H1 (cell line): ENCODE results near the gene FHAD1. TPM values are rescaled to one million over a fixed set of nuclear protein-coding genes. Genes with fewer than 3 reads are reported as not detected.

ENCODE experiments used
- CHD2 ChIP-seq: IDR thresholded peaks from 2 replicates; pipeline ENCODE4 v1.6.1; 2012; ENCODE audit warnings: low read length, improper control_type of control experiment
- JUND ChIP-seq: IDR thresholded peaks from 2 replicates; pipeline ENCODE4 v1.6.1; 2011; ENCODE audit warnings: mild to moderate bottlenecking, improper control_type of control experiment, low read length
- KDM1A ChIP-seq: fragments of 200-600, 300-600 bp; sonication (generic); IDR thresholded peaks from 2 replicates; pipeline ENCODE4 v1.7.1; 2016; ENCODE audit warnings: mild to moderate bottlenecking, low read length, borderline replicate concordance
- KDM4A ChIP-seq: IDR thresholded peaks from one replicate; pipeline ENCODE4 v1.7.1; 2012; ENCODE audit warnings: low read depth, mild to moderate bottlenecking, moderate library complexity, low read length, inconsistent platforms; ENCODE audit not compliant: severe bottlenecking
- TBP ChIP-seq: IDR thresholded peaks from 2 replicates; pipeline ENCODE4 v1.6.1; 2011; ENCODE audit warnings: low read depth, low read length, improper control_type of control experiment
- TCF12 ChIP-seq: IDR thresholded peaks from 2 replicates; pipeline ENCODE4 v1.6.1; 2011; ENCODE audit warnings: low read depth, mild to moderate bottlenecking, low read length
- polyA plus RNA-seq, 7 experiments: library from polyadenylated mRNA; depleted of rRNA in 3 of 7; stranded (reverse) in 5 of 7; unstranded in 2 of 7; fragments of >200 nt in 5 of 7; fragments of 200-250 nt in 2 of 7; gene quantifications; 1 replicate in 5 of 7; 2 replicates in 1 of 7; 4 replicates in 1 of 7; pipeline versions ENCODE4 v1.2.1 to v1.2.3, GENCODE V29; 2011 to 2013; ENCODE audit warnings: missing spikeins in 2 of 7, mixed read lengths in 2 of 7
- total RNA-seq: library from RNA; stranded (reverse); fragmentation: NEBNext Ultra II Directional; extraction: Animal tissue kit (Norgen Biotek cat#: 25700); gene quantifications from 2 replicates; pipeline ENCODE4 v1.2.1, GENCODE V29; 2021
- TF ChIP-seq, protein P1 (sequence below): IDR thresholded peaks from 2 replicates; pipeline ENCODE4 v1.6.1; 2012; ENCODE audit warnings: low read length, inconsistent platforms
- TF ChIP-seq, protein P2 (sequence below): fragments of 300-600 bp; sonication (generic); IDR thresholded peaks from 2 replicates; pipeline ENCODE4 v1.7.1; 2012; ENCODE audit warnings: low read length, moderate library complexity, mild to moderate bottlenecking, inconsistent platforms; ENCODE audit not compliant: insufficient replicate concordance

FHAD1 gene
- total and polyA plus RNA-seq, 2 of the 8 experiments (the other 6 are each of a cell fraction or from before 2014, with no cell fraction given): 0.39 to 0.69 TPM

DNA sequence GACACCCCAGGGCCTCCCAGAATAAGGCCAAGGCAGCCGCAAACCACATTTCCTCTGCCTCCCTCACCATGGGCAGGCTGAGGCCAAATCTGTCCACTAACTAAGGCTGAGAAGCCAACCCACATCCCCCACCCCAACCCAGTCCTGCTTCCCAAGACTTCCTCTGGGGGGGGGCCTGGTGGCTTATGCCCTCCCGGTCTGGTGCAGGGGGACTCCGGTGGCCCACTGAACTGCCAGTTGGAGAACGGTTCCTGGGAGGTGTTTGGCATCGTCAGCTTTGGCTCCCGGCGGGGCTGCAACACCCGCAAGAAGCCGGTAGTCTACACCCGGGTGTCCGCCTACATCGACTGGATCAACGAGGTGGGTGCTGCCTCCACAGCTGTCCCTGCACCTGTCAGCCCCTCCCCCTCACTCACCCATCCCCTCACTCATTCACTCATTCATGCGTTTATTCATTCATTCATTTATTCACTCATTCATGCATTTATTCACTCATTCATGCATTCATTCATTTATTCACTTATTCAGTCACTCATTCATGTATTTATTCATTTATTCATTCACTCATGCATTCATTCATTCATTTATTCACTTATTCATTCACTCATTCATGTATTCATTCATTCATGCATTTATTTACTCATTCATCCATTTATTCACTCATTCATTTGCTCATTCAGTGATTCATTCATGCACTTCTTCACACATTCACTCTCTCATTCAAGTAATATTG lies 198.5 kb downstream of the FHAD1 start (continued):
- no peak for TF ChIP-seq KDM1A
- no peak for TF ChIP-seq JUND
- TF ChIP-seq, protein P1, sequence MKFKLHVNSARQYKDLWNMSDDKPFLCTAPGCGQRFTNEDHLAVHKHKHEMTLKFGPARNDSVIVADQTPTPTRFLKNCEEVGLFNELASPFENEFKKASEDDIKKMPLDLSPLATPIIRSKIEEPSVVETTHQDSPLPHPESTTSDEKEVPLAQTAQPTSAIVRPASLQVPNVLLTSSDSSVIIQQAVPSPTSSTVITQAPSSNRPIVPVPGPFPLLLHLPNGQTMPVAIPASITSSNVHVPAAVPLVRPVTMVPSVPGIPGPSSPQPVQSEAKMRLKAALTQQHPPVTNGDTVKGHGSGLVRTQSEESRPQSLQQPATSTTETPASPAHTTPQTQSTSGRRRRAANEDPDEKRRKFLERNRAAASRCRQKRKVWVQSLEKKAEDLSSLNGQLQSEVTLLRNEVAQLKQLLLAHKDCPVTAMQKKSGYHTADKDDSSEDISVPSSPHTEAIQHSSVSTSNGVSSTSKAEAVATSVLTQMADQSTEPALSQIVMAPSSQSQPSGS: no peak
- no peak for TF ChIP-seq TCF12
- TF ChIP-seq TBP: no peak
- TF ChIP-seq CHD2: no peak
- no peak for TF ChIP-seq KDM4A
- TF ChIP-seq, protein P2, sequence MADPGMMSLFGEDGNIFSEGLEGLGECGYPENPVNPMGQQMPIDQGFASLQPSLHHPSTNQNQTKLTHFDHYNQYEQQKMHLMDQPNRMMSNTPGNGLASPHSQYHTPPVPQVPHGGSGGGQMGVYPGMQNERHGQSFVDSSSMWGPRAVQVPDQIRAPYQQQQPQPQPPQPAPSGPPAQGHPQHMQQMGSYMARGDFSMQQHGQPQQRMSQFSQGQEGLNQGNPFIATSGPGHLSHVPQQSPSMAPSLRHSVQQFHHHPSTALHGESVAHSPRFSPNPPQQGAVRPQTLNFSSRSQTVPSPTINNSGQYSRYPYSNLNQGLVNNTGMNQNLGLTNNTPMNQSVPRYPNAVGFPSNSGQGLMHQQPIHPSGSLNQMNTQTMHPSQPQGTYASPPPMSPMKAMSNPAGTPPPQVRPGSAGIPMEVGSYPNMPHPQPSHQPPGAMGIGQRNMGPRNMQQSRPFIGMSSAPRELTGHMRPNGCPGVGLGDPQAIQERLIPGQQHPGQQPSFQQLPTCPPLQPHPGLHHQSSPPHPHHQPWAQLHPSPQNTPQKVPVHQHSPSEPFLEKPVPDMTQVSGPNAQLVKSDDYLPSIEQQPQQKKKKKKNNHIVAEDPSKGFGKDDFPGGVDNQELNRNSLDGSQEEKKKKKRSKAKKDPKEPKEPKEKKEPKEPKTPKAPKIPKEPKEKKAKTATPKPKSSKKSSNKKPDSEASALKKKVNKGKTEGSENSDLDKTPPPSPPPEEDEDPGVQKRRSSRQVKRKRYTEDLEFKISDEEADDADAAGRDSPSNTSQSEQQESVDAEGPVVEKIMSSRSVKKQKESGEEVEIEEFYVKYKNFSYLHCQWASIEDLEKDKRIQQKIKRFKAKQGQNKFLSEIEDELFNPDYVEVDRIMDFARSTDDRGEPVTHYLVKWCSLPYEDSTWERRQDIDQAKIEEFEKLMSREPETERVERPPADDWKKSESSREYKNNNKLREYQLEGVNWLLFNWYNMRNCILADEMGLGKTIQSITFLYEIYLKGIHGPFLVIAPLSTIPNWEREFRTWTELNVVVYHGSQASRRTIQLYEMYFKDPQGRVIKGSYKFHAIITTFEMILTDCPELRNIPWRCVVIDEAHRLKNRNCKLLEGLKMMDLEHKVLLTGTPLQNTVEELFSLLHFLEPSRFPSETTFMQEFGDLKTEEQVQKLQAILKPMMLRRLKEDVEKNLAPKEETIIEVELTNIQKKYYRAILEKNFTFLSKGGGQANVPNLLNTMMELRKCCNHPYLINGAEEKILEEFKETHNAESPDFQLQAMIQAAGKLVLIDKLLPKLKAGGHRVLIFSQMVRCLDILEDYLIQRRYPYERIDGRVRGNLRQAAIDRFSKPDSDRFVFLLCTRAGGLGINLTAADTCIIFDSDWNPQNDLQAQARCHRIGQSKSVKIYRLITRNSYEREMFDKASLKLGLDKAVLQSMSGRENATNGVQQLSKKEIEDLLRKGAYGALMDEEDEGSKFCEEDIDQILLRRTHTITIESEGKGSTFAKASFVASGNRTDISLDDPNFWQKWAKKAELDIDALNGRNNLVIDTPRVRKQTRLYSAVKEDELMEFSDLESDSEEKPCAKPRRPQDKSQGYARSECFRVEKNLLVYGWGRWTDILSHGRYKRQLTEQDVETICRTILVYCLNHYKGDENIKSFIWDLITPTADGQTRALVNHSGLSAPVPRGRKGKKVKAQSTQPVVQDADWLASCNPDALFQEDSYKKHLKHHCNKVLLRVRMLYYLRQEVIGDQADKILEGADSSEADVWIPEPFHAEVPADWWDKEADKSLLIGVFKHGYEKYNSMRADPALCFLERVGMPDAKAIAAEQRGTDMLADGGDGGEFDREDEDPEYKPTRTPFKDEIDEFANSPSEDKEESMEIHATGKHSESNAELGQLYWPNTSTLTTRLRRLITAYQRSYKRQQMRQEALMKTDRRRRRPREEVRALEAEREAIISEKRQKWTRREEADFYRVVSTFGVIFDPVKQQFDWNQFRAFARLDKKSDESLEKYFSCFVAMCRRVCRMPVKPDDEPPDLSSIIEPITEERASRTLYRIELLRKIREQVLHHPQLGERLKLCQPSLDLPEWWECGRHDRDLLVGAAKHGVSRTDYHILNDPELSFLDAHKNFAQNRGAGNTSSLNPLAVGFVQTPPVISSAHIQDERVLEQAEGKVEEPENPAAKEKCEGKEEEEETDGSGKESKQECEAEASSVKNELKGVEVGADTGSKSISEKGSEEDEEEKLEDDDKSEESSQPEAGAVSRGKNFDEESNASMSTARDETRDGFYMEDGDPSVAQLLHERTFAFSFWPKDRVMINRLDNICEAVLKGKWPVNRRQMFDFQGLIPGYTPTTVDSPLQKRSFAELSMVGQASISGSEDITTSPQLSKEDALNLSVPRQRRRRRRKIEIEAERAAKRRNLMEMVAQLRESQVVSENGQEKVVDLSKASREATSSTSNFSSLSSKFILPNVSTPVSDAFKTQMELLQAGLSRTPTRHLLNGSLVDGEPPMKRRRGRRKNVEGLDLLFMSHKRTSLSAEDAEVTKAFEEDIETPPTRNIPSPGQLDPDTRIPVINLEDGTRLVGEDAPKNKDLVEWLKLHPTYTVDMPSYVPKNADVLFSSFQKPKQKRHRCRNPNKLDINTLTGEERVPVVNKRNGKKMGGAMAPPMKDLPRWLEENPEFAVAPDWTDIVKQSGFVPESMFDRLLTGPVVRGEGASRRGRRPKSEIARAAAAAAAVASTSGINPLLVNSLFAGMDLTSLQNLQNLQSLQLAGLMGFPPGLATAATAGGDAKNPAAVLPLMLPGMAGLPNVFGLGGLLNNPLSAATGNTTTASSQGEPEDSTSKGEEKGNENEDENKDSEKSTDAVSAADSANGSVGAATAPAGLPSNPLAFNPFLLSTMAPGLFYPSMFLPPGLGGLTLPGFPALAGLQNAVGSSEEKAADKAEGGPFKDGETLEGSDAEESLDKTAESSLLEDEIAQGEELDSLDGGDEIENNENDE: no peak
